K562 (cell line): ENCODE measurements around the gene HLA-B. TPM values are rescaled to one million over a fixed set of nuclear protein-coding genes. Genes with fewer than 3 reads are reported as not detected.

Experiments
- ELF1 ChIP-seq: fragments of 200-800 bp; sonication (Bioruptor generic); IDR thresholded peaks from 2 replicates; pipeline ENCODE4 v1.6.1; 2016; ENCODE audit warnings: missing genetic modification characterization, missing compliant biosample characterization
- FOS ChIP-seq: IDR thresholded peaks from 3 replicates; pipeline ENCODE4 v1.6.1; 2011; ENCODE audit not compliant: insufficient read length; ENCODE audit errors: extremely low read depth
- HSF4 ChIP-seq: fragments of 250-450 bp; sonication (Bioruptor Pico); IDR thresholded peaks from 2 replicates; pipeline ENCODE4 v2.1.2; 2022; ENCODE audit warnings: mild to moderate bottlenecking, moderate library complexity, borderline replicate concordance
- L3MBTL2 ChIP-seq: fragments of 450-650 bp; IDR thresholded peaks from 2 replicates; pipeline ENCODE4 v1.6.1; 2016; ENCODE audit warnings: mild to moderate bottlenecking, moderate library complexity
- SETDB1 ChIP-seq: IDR thresholded peaks from one replicate; pipeline ENCODE4 v1.6.1; 2012; ENCODE audit warnings: low read length, control low read depth, inconsistent platforms
- SREBF2 ChIP-seq: sonication (generic); formaldehyde crosslinking; IDR thresholded peaks from 2 replicates; pipeline ENCODE4 v1.4.0; 2020; ENCODE audit warnings: mild to moderate bottlenecking, missing genetic modification reagents
- ZBTB1 ChIP-seq: sonication (generic); formaldehyde crosslinking; IDR thresholded peaks from 2 replicates; pipeline ENCODE4 v1.8.1; 2023; ENCODE audit warnings: missing genetic modification reagents, low read depth, mild to moderate bottlenecking, borderline replicate concordance
- ZBTB40 ChIP-seq, 2 experiments: fragments of 450-650 bp in 1 of 2; sonication (generic) in 1 of 2; formaldehyde crosslinking in 1 of 2; IDR thresholded peaks; 2 replicates each; pipeline versions ENCODE4 v1.7.1 to v1.9.0; 2016 to 2022; ENCODE audit warnings: inconsistent platforms in 1 of 2, mild to moderate bottlenecking in 1 of 2, missing genetic modification reagents in 1 of 2
- ZNF282 ChIP-seq: sonication (generic); formaldehyde crosslinking; IDR thresholded peaks from 2 replicates; pipeline ENCODE4 v1.8.1; 2023; ENCODE audit warnings: missing genetic modification reagents
- polyA plus RNA-seq, 8 experiments: library from polyadenylated mRNA; depleted of rRNA in 4 of 8; stranded (reverse) in 5 of 8; unstranded in 3 of 8; fragments of >200 nt; fragmentation: Nextera tagmentation in 2 of 8; fragmentation: Illumina TruSeq in 1 of 8; extraction: Ambion mirVana in 2 of 8; extraction: Trizol in 1 of 8; gene quantifications; 2 replicates each; pipeline versions ENCODE4 v1.2.1 to v1.2.3, GENCODE V29; 2011 to 2014; ENCODE audit warnings: inconsistent platforms in 1 of 8, missing spikeins in 1 of 8
- total RNA-seq, 7 experiments: library from RNA; depleted of rRNA in 6 of 7; stranded (reverse); fragments of >200 nt in 6 of 7; fragmentation: Illumina TruSeq in 2 of 7; extraction: Trizol in 2 of 7; gene quantifications; 2 replicates each; pipeline versions ENCODE4 v1.2.1 to v1.2.3, GENCODE V29; 2011 to 2021; ENCODE audit warnings: low replicate concordance in 1 of 7
- TF ChIP-seq, protein P1 (sequence below): fragments of 450-650 bp; IDR thresholded peaks from 2 replicates; pipeline ENCODE4 v1.6.1; 2017; ENCODE audit warnings: antibody characterized with exemption, mild to moderate bottlenecking
- TF ChIP-seq, protein P2 (sequence below): fragments of 250-450 bp; sonication (Bioruptor Pico); IDR thresholded peaks from 2 replicates; pipeline ENCODE4 v1.5.0; 2021

The HLA-B gene
- total and polyA plus RNA-seq, 9 of the 15 experiments (the other 6 are each of a cell fraction or from before 2014, with no cell fraction given): 0.07 to 9.7 (median 0.65) TPM; not detected in 2

DNA sequence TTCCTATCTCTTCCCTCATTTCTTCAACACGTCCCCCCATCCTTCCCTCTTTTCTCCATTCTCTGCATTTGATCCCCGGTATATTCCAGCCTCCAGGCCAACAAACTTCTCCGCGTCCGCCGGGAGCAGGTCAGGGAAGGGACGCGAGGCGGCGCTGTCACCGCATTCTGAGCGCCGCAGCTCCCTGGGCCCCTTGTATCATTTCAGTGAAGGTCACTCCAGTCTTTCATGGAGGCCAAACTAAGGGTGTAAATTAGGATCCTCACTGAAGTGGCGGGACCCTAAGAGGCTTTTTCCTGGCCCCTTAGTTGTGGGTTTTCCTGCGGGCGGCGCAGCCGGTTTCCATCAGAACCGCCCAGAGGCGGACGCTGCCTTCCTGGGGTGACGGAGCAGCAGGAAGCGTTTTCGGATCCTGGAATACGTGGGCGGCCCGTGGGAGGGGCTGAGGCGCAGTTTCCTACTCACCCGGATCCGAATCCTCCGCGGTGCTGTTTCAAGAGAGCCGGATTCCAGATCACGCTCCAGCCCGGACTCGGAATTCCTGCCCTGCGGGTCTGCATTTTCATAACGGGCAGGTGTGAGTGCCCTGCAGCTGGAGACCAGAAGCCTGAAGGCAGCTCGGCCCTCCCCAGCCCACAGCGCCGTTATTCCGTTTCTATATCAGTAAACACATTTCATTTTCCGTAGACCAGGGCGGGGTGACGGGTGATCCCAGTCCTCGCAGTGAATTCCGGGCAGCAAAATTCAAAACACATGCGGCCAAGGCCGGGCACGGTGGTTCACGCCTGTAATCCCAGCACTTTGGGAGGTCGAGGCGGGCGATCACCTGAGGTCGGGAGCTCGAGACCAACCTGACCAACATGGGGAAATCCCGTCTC, 42.8 kb upstream of the HLA-B start (continued):
- TF ChIP-seq ELF1 (tag) (peak; percentile 66), ZBTB40 (IDR thresholded peaks at IDR 0.05) (peak; percentile 50), ZBTB40 (CRISPR knock-in tag; IDR thresholded peaks at IDR 0.05) (no peak), FOS (no peak), ZBTB1 (CRISPR knock-in tag) (peak; percentile 50; the same call in 1 of the 2 replicates), SREBF2 (CRISPR knock-in tag) (no peak), L3MBTL2 (peak; percentile 36; the same call in 1 of the 2 replicates), ZNF282 (CRISPR knock-in tag) (no peak), HSF4 (CRISPR knock-in tag) (no peak), SETDB1 (no peak)
- TF ChIP-seq, protein P1, sequence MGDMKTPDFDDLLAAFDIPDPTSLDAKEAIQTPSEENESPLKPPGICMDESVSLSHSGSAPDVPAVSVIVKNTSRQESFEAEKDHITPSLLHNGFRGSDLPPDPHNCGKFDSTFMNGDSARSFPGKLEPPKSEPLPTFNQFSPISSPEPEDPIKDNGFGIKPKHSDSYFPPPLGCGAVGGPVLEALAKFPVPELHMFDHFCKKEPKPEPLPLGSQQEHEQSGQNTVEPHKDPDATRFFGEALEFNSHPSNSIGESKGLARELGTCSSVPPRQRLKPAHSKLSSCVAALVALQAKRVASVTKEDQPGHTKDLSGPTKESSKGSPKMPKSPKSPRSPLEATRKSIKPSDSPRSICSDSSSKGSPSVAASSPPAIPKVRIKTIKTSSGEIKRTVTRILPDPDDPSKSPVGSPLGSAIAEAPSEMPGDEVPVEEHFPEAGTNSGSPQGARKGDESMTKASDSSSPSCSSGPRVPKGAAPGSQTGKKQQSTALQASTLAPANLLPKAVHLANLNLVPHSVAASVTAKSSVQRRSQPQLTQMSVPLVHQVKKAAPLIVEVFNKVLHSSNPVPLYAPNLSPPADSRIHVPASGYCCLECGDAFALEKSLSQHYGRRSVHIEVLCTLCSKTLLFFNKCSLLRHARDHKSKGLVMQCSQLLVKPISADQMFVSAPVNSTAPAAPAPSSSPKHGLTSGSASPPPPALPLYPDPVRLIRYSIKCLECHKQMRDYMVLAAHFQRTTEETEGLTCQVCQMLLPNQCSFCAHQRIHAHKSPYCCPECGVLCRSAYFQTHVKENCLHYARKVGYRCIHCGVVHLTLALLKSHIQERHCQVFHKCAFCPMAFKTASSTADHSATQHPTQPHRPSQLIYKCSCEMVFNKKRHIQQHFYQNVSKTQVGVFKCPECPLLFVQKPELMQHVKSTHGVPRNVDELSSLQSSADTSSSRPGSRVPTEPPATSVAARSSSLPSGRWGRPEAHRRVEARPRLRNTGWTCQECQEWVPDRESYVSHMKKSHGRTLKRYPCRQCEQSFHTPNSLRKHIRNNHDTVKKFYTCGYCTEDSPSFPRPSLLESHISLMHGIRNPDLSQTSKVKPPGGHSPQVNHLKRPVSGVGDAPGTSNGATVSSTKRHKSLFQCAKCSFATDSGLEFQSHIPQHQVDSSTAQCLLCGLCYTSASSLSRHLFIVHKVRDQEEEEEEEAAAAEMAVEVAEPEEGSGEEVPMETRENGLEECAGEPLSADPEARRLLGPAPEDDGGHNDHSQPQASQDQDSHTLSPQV: no peak
- TF ChIP-seq, protein P2, sequence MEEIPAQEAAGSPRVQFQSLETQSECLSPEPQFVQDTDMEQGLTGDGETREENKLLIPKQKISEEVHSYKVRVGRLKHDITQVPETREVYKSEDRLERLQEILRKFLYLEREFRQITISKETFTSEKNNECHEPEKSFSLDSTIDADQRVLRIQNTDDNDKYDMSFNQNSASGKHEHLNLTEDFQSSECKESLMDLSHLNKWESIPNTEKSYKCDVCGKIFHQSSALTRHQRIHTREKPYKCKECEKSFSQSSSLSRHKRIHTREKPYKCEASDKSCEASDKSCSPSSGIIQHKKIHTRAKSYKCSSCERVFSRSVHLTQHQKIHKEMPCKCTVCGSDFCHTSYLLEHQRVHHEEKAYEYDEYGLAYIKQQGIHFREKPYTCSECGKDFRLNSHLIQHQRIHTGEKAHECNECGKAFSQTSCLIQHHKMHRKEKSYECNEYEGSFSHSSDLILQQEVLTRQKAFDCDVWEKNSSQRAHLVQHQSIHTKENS (CRISPR knock-in tag): no peak
